Measurements from ENCODE around the gene TPRG1L. TPM values are rescaled to one million over a fixed set of nuclear protein-coding genes. Genes with fewer than 3 reads are reported as not detected.

The TPRG1L gene
- total RNA-seq, 1 donor from 2014 or later: 10.6 TPM

DNA sequence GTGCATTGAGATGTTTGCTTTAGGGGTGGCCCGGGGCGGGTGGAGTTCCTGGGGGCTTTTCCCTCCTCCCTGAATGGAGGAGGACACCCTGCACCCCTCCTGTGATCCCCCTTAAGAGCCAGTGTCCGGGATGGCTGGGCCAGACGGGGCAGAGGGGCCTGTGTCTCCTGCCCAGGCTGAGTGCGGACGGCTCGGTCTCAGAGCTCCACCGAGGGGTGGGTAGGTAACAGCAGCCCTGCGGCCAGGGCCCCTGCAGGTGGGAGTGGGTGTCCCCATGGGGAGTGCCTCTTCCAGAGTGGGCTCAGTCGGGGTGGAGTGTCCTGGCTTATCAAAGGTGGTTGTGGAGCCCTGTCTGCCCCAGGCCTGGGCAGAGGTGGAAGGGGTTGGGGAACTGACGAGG, 50.6 kb downstream of the TPRG1L start:
- Histone ChIP-seq H3K4me2 (no peak overlapping the region), H3K27me3 (peaks cover 20% of the 10 kb centered on the region), H2AFZ (replicated peaks) (no peak overlapping the region), H3K9ac (no peak overlapping the region), H3F3A (ENCODE audit: low read depth) (no peaks in the 10 kb centered on the region), H3K4me1 (no peaks in the 10 kb centered on the region), H3K36me3 (no peaks in the 10 kb centered on the region), H3K79me2 (ENCODE audit: low read depth) (no peaks in the 10 kb centered on the region), H3K27ac (no peak overlapping the region), H3K9me3 (ENCODE audit: low read depth) (no peaks in the 10 kb centered on the region), H3K4me3 (no peak overlapping the region), H4K20me1 (ENCODE audit: low read depth) (no peaks in the 10 kb centered on the region)
- DNase-seq (ENCODE audit: low spot score): no peak
- Mint-ChIP-seq H3K27ac (no peak overlapping the region), H3K9me3 (no peaks in the 10 kb centered on the region), H3K27me3 (ENCODE audit: insufficient read depth, low read depth) (peaks cover 11% of the 10 kb centered on the region), H3K36me3 (no peaks in the 10 kb centered on the region), H3K4me3 (no peak overlapping the region), H3K4me1 (peaks cover 12% of the 10 kb centered on the region)
- TF ChIP-seq EZH2 (IDR thresholded peaks at IDR 0.05): no peak
- no peak for TF ChIP-seq EZH2phosphoT487 (IDR thresholded peaks at IDR 0.05)
- TF ChIP-seq, protein P1, sequence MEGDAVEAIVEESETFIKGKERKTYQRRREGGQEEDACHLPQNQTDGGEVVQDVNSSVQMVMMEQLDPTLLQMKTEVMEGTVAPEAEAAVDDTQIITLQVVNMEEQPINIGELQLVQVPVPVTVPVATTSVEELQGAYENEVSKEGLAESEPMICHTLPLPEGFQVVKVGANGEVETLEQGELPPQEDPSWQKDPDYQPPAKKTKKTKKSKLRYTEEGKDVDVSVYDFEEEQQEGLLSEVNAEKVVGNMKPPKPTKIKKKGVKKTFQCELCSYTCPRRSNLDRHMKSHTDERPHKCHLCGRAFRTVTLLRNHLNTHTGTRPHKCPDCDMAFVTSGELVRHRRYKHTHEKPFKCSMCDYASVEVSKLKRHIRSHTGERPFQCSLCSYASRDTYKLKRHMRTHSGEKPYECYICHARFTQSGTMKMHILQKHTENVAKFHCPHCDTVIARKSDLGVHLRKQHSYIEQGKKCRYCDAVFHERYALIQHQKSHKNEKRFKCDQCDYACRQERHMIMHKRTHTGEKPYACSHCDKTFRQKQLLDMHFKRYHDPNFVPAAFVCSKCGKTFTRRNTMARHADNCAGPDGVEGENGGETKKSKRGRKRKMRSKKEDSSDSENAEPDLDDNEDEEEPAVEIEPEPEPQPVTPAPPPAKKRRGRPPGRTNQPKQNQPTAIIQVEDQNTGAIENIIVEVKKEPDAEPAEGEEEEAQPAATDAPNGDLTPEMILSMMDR (IDR thresholded peaks at IDR 0.05): no peak

DNA sequence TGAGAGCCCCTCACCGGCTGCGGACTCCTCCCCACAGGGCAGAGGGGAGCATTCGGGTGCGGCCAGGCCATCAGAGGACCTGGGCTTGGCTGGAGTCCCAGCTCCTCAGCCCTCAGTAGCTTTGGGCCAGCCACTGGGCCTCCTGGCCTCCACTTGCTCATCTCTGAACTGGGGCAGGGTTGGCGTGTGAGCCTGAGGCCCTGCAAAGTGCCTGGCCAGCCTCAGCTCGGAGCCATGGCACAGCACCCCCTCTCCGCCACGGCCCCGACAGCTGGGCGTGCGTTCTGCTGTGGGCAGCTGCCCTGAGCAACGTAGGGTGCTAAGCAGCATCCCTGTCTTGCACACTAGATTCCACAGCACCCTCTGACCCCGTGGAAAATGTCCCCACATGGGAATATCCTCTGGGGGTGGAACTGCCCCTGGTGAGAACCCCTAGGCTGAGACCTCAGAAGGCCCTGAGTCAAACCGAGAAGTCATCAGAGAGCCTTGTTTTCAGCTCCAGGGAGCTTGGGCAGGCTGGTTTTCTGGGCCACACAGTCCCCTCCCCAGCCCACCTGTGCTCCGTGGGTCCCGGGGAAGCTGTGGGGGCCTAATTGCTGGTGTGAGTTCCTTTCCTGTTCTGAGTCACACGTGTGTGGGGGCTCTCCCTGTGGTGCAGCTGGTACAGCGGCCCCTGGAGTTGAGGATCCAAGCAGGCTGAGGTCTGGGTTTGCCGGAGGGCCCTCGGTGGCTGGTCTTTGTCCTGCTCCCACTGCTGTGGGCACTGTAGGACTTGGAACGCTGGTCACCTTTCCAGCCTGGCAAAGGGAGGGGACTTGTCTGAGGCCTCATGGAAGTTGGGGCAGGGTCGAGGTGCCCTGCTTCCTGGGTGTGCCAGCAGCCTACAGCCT, 52.0 kb downstream of the TPRG1L start:
- H3K27ac Mint-ChIP-seq: no peak overlapping the region
- no peaks in the 10 kb centered on the region for H3K79me2 ChIP-seq (ENCODE audit: low read depth)
- no peak overlapping the region for H3K4me2 ChIP-seq
- DNase-seq (ENCODE audit: low spot score): no peak
- H3K27me3 Mint-ChIP-seq (ENCODE audit: insufficient read depth, low read depth): peaks cover 7% of the 10 kb centered on the region
- no peak overlapping the region for H3K4me3 ChIP-seq
- H3K4me3 Mint-ChIP-seq: no peak overlapping the region
- peaks cover 4% of the 10 kb centered on the region for H3K4me1 ChIP-seq
- H3K27me3 ChIP-seq: peaks cover 8% of the 10 kb centered on the region
- TF ChIP-seq EZH2 (IDR thresholded peaks at IDR 0.05) (no peak), EZH2phosphoT487 (IDR thresholded peaks at IDR 0.05) (no peak)
- TF ChIP-seq, protein P1 (IDR thresholded peaks at IDR 0.05): no peak
- no peaks in the 10 kb centered on the region for H3K9me3 ChIP-seq (ENCODE audit: low read depth)
- H3F3A ChIP-seq (ENCODE audit: low read depth): no peaks in the 10 kb centered on the region
- H2AFZ ChIP-seq (replicated peaks): no peak overlapping the region
- no peak overlapping the region for H3K9ac ChIP-seq
- no peaks in the 10 kb centered on the region for H3K36me3 ChIP-seq
- H3K27ac ChIP-seq: no peak overlapping the region
- H3K4me1 Mint-ChIP-seq: peaks cover 8% of the 10 kb centered on the region
- H4K20me1 ChIP-seq (ENCODE audit: low read depth): no peaks in the 10 kb centered on the region
- no peaks in the 10 kb centered on the region for H3K36me3 Mint-ChIP-seq
- H3K9me3 Mint-ChIP-seq: no peaks in the 10 kb centered on the region

DNA sequence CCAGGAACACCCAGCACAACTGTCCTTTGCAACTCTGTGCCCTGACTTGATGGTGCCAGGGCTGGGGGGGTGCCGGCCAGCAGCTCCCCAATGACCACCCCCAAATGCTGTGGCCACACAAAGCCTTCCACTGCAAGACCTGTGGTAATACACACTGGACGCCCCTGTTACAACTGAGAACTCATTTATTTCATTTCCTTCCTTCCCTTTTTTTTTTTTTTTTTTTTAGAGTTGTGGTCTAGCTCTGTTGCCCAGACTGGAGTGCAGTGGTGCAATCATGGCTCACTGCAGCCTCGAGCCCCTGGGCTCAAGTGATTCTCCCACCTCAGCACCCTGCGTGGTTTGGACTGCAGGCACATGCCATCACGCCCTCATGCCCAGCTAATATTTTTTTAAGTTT, 52.7 kb downstream of the TPRG1L start:
- H3K4me1 ChIP-seq: peaks cover 4% of the 10 kb centered on the region
- H2AFZ ChIP-seq (replicated peaks): no peak overlapping the region
- no peak overlapping the region for H3K4me2 ChIP-seq
- no peaks in the 10 kb centered on the region for H3F3A ChIP-seq (ENCODE audit: low read depth)
- Mint-ChIP-seq H3K27ac (no peak overlapping the region), H3K4me1 (peaks cover 5% of the 10 kb centered on the region), H3K4me3 (no peak overlapping the region), H3K9me3 (no peaks in the 10 kb centered on the region), H3K27me3 (ENCODE audit: insufficient read depth, low read depth) (peaks cover 7% of the 10 kb centered on the region), H3K36me3 (no peaks in the 10 kb centered on the region)
- H3K36me3 ChIP-seq: no peaks in the 10 kb centered on the region
- no peak overlapping the region for H3K4me3 ChIP-seq
- H3K79me2 ChIP-seq (ENCODE audit: low read depth): no peaks in the 10 kb centered on the region
- TF ChIP-seq, protein P1 (IDR thresholded peaks at IDR 0.05): no peak
- TF ChIP-seq EZH2 (IDR thresholded peaks at IDR 0.05): no peak
- TF ChIP-seq EZH2phosphoT487 (IDR thresholded peaks at IDR 0.05): no peak
- H4K20me1 ChIP-seq (ENCODE audit: low read depth): no peaks in the 10 kb centered on the region
- no peaks in the 10 kb centered on the region for H3K9me3 ChIP-seq (ENCODE audit: low read depth)
- peaks cover 2% of the 10 kb centered on the region for H3K27me3 ChIP-seq
- H3K9ac ChIP-seq: no peak overlapping the region
- no peak overlapping the region for H3K27ac ChIP-seq
- DNase-seq (ENCODE audit: low spot score): no peak

All from neural progenitor cell (in vitro differentiated cells).